Transverse colon (tissue), 4 donors: Measurements from ENCODE around the gene SLC26A3.

Experiments
- CTCF ChIP-seq, 5 experiments: fragments of 200-600 bp in 3 of 5; fragments of 450-650 bp in 2 of 5; sonication (generic) in 3 of 5; IDR thresholded peaks; 1 replicate in 2 of 5; 2 replicates in 3 of 5; pipeline ENCODE4 v1.5.1; 2016 to 2017; ENCODE audit warnings: antibody characterized with exemption in 5 of 5, inconsistent platforms in 3 of 5, mild to moderate bottlenecking in 2 of 5, moderate library complexity in 1 of 5
- POLR2AphosphoS5 ChIP-seq, 3 donors: sonication (generic); formaldehyde crosslinking; IDR thresholded peaks; one replicate each; pipeline ENCODE4 v1.6.1; 2016; ENCODE audit warnings: antibody characterized with exemption in 3 of 3

- no peak for TF ChIP-seq CTCF (IDR thresholded peaks at IDR 0.05)
- no peak for TF ChIP-seq POLR2AphosphoS5 (IDR thresholded peaks at IDR 0.05)
These were observed 21.8 kb upstream of the SLC26A3 start for GRCh38 chr7:107824858-107825257.
